GM18858 (cell line): ENCODE data around the gene TRIM29.

Experiments used
- ATAC-seq: cut with Tn5 transposase; IDR thresholded peaks from one replicate; pipeline ENCODE4 v1.9.1; 2021; ENCODE audit not compliant: unreplicated experiment

Gene TRIM29

GRCh38 chr11:120102050-120102863, 35.7 kb downstream of the TRIM29 start:
- ATAC-seq = no peak

- ATAC-seq = no peak
Measured at GRCh38 chr11:120098503-120099020, 39.4 kb downstream of the TRIM29 start.

- no peak for ATAC-seq
Measured at GRCh38 chr11:120097721-120098385, 40.1 kb downstream of the TRIM29 start.

GRCh38 chr11:120096369-120097191, 41.3 kb downstream of the TRIM29 start:
- no peak for ATAC-seq

GRCh38 chr11:120095516-120095915, 42.4 kb downstream of the TRIM29 start:
- ATAC-seq = no peak

GRCh38 chr11:120091701-120092100, 46.2 kb downstream of the TRIM29 start:
- ATAC-seq = no peak

- ATAC-seq = no peak
Measured at GRCh38 chr11:120091121-120091520, 46.8 kb downstream of the TRIM29 start.

- no peak for ATAC-seq
Measured at GRCh38 chr11:120090411-120090810, 47.5 kb downstream of the TRIM29 start.

GRCh38 chr11:120089036-120090001, 48.6 kb downstream of the TRIM29 start:
- no peak for ATAC-seq

- no peak for ATAC-seq
Measured at GRCh38 chr11:120088056-120088455, 49.9 kb downstream of the TRIM29 start.

- no peak for ATAC-seq
Measured at GRCh38 chr11:120086651-120087050, 51.3 kb downstream of the TRIM29 start.

GRCh38 chr11:120079750-120080610, 57.9 kb downstream of the TRIM29 start:
- no peak for ATAC-seq

GRCh38 chr11:120078397-120078796, 59.5 kb downstream of the TRIM29 start:
- no peak for ATAC-seq

GRCh38 chr11:120074076-120074475, 63.8 kb downstream of the TRIM29 start:
- ATAC-seq = no peak

GRCh38 chr11:120073196-120073595, 64.7 kb downstream of the TRIM29 start:
- no peak for ATAC-seq

- no peak for ATAC-seq
Measured at GRCh38 chr11:120068114-120068573, 69.8 kb downstream of the TRIM29 start.

GRCh38 chr11:120067438-120068113, 70.3 kb downstream of the TRIM29 start:
- no peak for ATAC-seq

GRCh38 chr11:120066738-120067437, 71.0 kb downstream of the TRIM29 start:
- ATAC-seq = no peak
